ENCODE measurements around the gene SLC8A2.

SLC8A2 gene

GRCh38 chr19:47471733-47472457, at the start of gene SLC8A2:
SLC8A2 (minus strand) TSS chr19:47471893; CDS start chr19:47466403, 5,490 bp downstream.
- DNase-seq (ENCODE audit: low read depth), result peak; percentile 45

GRCh38 chr19:47520839-47521238, 49.1 kb upstream of the SLC8A2 start:
- DNase-seq (ENCODE audit: low read depth), result no peak

GRCh38 chr19:47520343-47520806, 48.7 kb upstream of the SLC8A2 start:
- no peak for DNase-seq (ENCODE audit: low read depth)

- DNase-seq (ENCODE audit: low read depth), result no peak
Observed at GRCh38 chr19:47518854-47519253, 47.2 kb upstream of the SLC8A2 start.

GRCh38 chr19:47518139-47518538, 46.4 kb upstream of the SLC8A2 start:
- DNase-seq (ENCODE audit: low read depth), result no peak

GRCh38 chr19:47514869-47515588, 43.3 kb upstream of the SLC8A2 start, which contains the start of gene NAPA:
NAPA (minus strand) TSS chr19:47515063; CDS start chr19:47514940, 123 bp downstream.
- DNase-seq (ENCODE audit: low read depth), result peak; percentile 100

GRCh38 chr19:47514151-47514868, 42.6 kb upstream of the SLC8A2 start:
- no peak for DNase-seq (ENCODE audit: low read depth)

- DNase-seq (ENCODE audit: low read depth), result no peak
Observed at GRCh38 chr19:47512948-47513319, 41.2 kb upstream of the SLC8A2 start.

- DNase-seq (ENCODE audit: low read depth), result no peak
Observed at GRCh38 chr19:47512183-47512947, 40.7 kb upstream of the SLC8A2 start.

GRCh38 chr19:47511681-47512080, 40.0 kb upstream of the SLC8A2 start:
- DNase-seq (ENCODE audit: low read depth), result no peak

GRCh38 chr19:47511128-47511517, 39.4 kb upstream of the SLC8A2 start:
- no peak for DNase-seq (ENCODE audit: low read depth)

GRCh38 chr19:47510516-47511127, 38.9 kb upstream of the SLC8A2 start:
- no peak for DNase-seq (ENCODE audit: low read depth)

- no peak for DNase-seq (ENCODE audit: low read depth)
Observed at GRCh38 chr19:47509973-47510372, 38.3 kb upstream of the SLC8A2 start.

GRCh38 chr19:47509170-47509847, 37.6 kb upstream of the SLC8A2 start:
- no peak for DNase-seq (ENCODE audit: low read depth)

- DNase-seq (ENCODE audit: low read depth), result no peak
Observed at GRCh38 chr19:47508721-47509120, 37.0 kb upstream of the SLC8A2 start.

GRCh38 chr19:47507924-47508553, 36.3 kb upstream of the SLC8A2 start:
- DNase-seq (ENCODE audit: low read depth), result no peak

- no peak for DNase-seq (ENCODE audit: low read depth)
Observed at GRCh38 chr19:47507012-47507411, 35.3 kb upstream of the SLC8A2 start.

- no peak for DNase-seq (ENCODE audit: low read depth)
Observed at GRCh38 chr19:47506459-47506858, 34.8 kb upstream of the SLC8A2 start.

- no peak for DNase-seq (ENCODE audit: low read depth)
Observed at GRCh38 chr19:47505506-47505905, 33.8 kb upstream of the SLC8A2 start.

- no peak for DNase-seq (ENCODE audit: low read depth)
Observed at GRCh38 chr19:47503826-47504150, 32.1 kb upstream of the SLC8A2 start.
